Activated CD4-positive, alpha-beta T cell treated with anti-CD3 and anti-CD28 coated beads, Interleukin-2, amount 50 U/mL, for 1 hour (primary cell): ENCODE data around the gene PPFIA3.
"Not testable (repeated sequence)": the region's sequence is repeated elsewhere in the genome, so short reads cannot be mapped to it uniquely, and the experiment has no call there.

ENCODE experiments used
- DNase-seq: peaks from one replicate; pipeline ENCODE4 v3.0.0-alpha.2; 2020

PPFIA3 gene

DNA sequence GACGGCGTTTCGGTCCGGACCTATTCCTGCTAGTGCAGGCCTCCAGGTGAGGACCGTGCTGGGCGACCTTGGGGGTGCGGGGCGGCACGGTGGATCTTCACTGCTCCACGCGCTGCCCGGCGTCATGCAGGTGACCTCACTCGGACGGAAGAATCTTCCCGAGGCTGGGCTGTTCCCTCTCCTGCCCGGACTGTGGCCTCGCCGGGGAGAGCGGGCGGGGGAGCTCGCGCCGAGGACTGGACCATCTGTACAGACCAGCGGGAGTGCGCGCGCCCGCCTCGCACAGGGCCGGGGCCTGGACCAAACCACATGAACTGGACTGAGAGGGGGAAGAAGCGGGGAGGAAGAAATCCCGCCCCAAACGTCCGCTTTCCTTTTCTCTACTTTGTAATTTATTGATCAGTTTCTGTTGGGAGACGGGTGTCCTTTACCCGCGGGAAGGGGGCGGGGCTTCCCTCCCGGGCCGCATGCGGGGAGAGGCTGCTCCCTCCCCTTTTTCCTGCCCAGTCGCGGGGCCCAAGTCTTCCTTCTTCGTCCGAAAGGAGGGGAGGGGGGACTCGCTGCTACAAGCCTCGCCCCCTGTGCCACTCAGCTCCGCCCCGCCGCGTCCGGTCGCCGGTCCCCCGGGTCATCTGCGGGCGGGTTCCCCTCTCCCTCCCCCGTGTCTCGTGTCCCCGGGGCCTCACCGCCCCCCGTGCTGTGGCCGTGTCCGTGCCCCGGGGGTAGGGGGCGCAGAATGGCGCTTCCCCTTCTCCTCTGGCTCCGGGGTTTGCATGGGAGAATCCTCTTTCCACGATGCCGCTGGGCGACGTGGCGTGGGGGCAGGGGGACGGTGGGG, 31.0 kb downstream of the PPFIA3 start:
- DNase-seq, result no peak

DNA sequence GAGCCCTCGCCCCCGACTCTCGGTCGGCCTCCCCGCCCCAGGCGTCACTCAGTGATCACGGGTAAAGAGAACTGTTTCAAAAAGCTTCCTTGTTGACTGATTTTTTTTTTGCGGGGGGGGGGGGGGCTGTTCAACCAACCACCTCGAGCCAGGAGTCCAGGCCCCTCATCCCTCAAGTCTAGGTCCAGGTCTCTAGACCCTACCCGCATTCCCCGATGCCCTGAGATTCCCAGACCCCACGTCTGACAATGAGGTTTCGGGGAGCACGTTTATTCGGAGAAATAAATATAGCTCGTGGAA, 31.6 kb downstream of the PPFIA3 start:
- DNase-seq, result no peak

- DNase-seq, result peak; percentile 35
These were observed 32.1 kb downstream of the PPFIA3 start for GRCh38 chr19:49151267-49152118.

GRCh38 chr19:49152119-49152550, 32.8 kb downstream of the PPFIA3 start:
- no peak for DNase-seq

- DNase-seq, result no peak
These were observed 33.9 kb downstream of the PPFIA3 start for GRCh38 chr19:49153167-49153809.

- no peak for DNase-seq
These were observed 34.9 kb downstream of the PPFIA3 start for GRCh38 chr19:49154279-49154678.

DNA sequence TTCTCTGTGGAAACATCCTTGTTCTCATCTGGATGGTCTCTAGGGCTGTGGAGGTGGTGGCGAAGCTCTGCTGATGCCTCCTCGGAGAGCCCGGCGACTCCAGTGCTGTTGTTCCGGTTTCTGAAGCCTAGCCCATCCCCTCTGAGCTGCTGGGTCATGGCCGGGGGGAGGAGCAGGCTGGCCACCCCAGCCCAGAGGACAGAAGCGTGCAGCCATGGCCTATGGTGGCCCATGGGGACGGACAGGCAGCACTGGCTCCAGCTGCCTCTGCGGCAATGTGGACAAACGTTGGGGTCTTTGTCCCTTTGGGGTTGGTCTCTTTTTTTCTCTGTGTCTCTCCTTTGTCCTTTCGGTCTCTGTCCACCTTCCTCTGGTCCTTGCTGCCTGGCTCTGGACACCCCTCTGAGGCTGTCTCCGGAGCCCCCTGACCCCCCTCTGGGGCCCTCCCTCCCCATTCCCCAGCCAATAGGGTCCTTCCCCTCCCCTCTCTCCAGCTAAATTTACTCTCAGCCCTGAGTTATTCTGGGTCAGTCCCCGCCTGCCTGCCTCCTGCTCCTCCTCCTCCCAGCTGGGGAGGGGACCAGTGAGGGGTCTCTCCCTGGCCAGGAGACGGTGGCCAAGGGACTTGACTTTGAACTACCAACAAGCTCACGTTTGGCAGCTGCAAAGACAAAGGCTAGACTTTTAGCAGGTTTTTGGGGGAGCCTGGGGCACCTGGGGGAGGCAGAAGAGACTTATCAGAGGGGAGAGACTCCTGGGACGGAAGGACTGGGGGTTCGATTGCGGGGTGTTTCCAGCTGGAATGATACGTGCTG, 35.9 kb downstream of the PPFIA3 start, which contains the start of gene HRC:
HRC (minus strand) TSS at position 392 of the 815 bp plus-strand sequence; CDS start at position 233, 159 bp downstream.
- DNase-seq, result no peak

GRCh38 chr19:49155820-49156346, 36.5 kb downstream of the PPFIA3 start:
- no peak for DNase-seq

- DNase-seq, result peak; percentile 24
These were observed 38.3 kb downstream of the PPFIA3 start, which contains the start of gene TRPM4 for GRCh38 chr19:49157445-49158224. TRPM4 (plus strand) TSS chr19:49157792; CDS start chr19:49157867, 75 bp downstream.

DNA sequence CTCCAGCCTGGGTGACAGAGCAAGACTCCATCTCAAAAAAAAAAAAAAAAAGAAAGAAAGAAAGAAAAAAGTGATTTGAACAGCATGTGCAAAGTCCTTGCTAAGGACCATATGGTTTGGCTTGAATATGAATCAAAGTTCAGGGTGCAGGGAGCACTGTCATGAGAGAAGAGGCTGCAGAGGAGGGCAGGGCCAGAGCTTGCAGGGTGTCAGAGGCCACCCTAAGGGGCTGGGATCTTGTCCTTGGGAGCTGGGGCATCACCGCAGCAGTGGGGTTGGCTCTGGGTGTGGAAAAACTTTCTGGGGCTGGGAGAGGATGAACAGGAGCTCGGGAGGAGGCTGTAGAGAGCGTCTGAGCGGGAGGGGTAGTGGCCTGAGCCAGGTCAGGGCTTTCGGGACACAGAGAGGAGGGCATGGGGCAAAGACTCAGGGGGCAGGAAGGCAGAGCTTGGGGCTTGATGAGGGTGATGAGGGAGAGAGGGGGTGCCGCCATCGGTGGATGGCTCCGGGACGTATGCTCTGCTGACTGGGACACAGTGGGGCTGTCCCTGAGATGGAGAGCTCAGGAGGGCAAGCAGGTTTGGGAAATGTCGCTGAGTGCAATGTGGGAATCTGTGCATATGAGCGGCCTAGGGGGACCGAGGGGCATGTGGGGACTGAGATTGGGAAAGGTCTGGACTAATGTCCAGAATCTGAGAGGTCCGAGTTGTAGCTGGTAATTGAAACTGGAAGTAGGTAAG, 41.3 kb downstream of the PPFIA3 start:
- DNase-seq, result no peak

DNA sequence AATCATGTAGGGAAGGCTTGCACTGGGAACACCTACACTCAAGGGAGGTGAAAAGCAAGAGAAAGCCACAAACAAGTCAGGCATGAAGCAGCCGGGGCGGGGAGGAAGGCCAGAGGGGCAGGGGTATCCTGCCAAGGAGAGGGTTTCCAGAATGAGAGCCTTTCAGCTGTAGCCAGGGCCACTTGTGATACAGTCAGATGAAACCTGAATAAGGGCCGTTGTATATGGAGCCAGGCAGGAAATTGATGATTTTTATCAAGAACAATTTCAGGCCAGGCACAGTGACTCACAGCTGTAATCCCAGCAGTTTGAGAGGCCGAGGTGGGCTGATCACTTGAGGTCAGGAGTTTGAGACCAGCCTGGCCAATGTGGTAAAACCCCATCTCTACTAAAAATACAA, 42.6 kb downstream of the PPFIA3 start:
- DNase-seq, result no peak

GRCh38 chr19:49165111-49165750, 45.9 kb downstream of the PPFIA3 start:
- no peak for DNase-seq

DNA sequence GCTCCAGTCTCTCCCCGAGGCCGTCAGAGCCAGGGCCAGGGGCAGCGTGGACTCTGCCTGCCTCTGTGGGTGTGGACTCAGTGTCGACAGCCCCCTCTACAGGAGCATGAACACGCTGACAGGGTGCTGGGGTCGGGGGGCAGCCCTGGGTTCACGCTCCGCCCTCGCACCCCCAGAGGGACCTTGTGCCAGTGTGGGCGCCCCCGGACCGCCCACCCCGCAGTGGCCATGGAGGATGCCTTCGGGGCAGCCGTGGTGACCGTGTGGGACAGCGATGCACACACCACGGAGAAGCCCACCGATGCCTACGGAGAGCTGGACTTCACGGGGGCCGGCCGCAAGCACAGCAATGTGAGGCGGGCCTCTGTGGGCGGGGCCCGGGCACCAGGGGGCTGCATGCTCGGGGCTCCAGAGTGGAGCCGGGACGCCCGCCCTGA, 46.5 kb downstream of the PPFIA3 start:
- no peak for DNase-seq

DNA sequence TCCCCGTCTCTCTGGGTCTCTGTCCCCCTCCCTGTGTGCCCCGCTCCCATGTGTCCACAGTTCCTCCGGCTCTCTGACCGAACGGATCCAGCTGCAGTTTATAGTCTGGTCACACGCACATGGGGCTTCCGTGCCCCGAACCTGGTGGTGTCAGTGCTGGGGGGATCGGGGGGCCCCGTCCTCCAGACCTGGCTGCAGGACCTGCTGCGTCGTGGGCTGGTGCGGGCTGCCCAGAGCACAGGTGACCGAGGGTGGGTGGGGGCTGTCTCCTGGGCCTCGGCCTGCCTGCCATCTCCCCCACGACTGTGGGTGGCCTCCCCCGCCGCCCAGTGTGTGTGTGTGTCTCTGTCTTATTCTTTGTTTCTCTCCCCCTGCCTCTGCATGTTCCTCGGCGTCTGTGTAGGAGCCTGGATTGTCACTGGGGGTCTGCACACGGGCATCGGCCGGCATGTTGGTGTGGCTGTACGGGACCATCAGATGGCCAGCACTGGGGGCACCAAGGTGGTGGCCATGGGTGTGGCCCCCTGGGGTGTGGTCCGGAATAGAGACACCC, 48.6 kb downstream of the PPFIA3 start:
- DNase-seq, result no peak

DNA sequence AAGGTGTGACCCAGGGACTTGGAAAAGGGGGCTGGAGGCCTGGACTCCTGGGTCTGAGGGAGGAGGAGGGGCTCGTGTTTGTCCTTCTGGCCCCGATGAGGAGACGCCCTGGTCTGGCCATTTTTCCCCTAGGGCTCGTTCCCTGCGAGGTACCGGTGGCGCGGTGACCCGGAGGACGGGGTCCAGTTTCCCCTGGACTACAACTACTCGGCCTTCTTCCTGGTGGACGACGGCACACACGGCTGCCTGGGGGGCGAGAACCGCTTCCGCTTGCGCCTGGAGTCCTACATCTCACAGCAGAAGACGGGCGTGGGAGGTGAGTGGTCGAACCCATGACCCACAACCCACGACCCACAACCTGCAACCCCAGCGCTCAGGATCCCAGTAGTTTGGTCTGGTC, 49.1 kb downstream of the PPFIA3 start:
- DNase-seq, result no peak

GRCh38 chr19:49173198-49173597, 53.9 kb downstream of the PPFIA3 start:
- DNase-seq, result no peak

GRCh38 chr19:49180659-49181058, 61.3 kb downstream of the PPFIA3 start:
- DNase-seq, result no peak

DNA sequence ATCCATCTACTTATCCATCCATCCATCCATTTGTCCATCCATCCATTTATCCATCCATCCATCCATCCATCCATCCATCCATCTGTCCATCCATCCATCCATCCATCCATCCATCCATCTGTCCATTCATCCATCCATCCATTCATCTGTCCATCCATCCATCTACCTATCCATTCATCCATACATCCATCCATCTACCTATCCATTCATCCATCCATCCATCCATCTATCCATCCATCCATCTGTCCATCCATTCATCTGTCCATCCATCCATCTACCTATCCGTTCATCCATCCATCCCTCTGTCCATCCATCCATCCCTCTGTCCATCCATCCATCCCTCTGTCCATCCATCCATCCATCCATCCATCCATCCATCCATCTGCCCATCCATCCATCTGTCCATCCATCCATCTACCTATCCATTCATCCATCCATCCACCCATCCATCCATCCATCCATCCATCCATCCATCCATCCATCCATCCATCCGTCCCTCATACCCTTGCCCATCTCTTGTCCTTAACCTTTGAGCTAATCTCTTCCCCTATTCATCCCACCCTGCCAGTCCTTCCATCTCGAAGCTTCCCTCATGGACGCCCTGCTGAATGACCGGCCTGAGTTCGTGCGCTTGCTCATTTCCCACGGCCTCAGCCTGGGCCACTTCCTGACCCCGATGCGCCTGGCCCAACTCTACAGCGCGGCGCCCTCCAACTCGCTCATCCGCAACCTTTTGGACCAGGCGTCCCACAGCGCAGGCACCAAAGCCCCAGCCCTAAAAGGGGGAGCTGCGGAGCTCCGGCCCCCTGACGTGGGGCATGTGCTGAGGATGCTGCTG, 62.9 kb downstream of the PPFIA3 start:
- DNase-seq, result not testable (repeated sequence)
